Fibroblast of gingiva (primary cell): ENCODE results near the gene DTNBP1.
"Not testable (repeated sequence)": the region's sequence is repeated elsewhere in the genome, so short reads cannot be mapped to it uniquely, and the experiment has no call there.

Experiments used
- DNase-seq: peaks from one replicate; pipeline ENCODE4 v3.0.0-alpha.2; 2011; ENCODE audit warnings: low read depth

Gene DTNBP1

DNA sequence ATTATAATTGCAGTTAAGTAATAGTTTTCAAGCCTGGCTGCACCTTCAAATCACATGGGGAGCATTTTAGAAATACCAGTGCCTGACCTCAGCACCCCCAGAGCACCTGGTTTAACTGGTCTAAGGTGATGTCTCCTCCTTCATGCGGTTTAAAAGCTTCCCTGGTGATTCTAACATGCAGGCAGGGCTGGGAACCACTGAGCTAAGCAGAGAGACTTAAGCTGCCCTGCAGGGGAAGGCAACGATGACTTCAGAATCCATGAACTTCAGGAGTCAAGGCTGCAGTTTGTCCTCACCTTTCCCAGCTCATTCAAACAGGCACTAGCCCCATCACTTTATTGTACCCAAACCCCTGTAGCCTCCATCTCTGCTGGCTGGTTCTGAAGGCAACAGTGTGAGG, 6.1 kb upstream of the DTNBP1 start:
- no peak for DNase-seq

DNA sequence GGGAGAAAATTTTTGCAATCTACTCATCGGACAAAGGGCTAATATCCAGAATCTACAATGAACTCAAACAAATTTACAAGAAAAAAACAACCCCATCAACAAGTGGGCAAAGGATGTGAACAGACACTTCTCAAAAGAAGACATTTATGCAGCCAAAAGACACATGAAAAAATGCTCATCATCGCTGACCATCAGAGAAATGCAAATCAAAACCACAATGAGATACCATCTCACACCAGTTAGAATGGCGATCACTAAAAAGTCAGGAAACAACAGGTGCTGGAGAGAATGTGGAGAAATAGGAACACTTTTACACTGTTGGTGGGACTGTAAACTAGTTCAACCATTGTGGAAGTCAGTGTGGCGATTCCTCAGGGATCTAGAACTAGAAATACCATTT, 4.1 kb upstream of the DTNBP1 start:
- DNase-seq: not testable (repeated sequence)

DNA sequence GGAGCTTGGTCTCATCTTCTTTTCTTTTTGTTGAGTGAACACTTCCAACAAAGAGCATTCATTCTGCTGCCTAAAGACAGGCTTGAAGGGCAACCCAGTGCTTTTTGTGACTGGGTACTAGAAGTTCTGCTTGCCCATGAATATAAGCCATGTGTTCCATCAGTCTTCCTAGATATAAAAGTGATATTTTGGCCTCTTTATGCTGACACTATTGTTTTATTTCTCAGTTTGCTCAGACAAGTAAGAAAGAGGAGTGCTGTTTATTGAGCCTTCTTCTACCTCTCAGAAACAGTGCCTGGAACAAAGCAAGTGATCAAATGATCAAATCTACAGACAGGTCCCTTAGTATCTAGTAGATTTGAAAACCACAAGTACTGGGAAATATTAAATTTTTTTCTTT, 2.4 kb upstream of the DTNBP1 start:
- DNase-seq: no peak

DNA sequence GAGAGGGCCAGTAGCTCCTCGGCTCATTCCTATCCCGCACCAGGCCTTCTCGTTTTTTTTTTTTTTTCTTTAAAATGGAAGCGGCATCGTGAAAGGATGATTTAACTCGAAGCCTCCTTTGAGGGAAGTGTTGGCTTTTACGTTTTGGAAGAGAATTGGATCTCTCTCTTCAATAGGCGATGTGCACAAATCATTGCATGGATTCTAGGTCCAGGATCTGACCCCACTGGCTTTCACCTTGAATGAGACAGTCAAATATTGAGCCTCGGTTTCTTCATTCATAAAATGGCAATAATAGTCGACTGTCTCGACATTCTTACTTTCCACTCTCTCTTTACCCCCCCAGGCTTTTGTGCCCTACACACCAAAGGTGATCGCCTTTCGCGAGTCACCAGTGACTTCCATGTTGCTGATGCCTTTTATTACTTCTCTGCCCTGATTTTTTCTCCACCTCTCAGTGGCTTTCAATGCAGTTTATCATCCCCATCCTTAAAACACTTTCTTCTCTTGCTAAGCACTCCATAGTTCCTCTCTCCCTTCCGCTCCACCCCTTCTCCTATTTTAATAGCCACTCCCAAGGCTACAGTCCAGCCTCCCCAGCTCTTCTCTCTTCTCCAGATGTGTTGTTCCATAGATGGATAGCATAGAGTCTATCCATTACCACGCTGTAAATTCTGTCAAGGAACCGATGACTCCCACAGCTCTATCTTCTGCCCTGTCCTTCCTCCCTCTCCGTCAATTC, 473 bp upstream of the DTNBP1 start:
- no peak for DNase-seq

DNA sequence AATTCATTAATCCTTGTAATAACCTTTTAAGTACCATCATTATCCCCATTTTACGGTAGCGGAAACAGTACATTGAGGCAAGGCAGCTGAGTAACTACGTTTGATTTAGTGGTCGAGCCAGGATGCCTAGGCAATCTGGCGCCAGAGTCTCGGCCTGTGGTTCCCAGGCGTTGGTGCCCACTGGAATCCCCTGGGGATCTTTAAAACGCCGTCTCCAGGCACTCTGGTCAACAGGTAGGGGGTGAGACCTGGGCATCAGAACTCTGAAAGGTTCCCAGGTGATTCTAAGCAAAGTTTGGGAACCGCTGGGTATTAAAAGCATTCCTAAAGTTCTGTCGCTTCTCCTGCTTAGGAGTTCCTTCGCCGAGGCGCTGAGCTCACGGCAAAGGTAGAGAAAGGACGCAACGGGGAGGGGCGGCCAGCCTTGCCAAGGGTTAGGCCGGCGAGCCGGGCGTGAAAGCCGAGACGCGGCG, 939 bp downstream of the DTNBP1 start:
- no peak for DNase-seq

DNA sequence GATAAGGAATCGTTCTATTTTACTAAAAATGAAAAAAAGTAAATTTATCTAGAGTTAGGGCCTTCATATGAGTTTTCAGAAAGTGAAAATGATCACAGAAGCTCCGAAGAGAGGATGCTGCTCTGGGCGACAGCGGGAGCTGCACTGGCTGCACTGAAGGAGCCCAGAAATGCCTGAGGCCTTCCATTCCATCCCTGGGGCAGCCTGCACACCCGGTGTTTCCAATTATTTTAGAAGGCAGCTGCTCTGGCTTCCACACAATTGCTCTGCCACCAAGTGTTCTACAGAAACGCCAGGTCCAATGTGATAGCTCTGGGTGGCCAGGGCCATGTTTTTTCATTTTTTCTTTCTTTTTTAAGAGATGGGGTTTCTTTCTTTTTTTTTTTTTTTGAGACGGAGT, 3.6 kb downstream of the DTNBP1 start:
- peak; percentile 9 for DNase-seq

DNA sequence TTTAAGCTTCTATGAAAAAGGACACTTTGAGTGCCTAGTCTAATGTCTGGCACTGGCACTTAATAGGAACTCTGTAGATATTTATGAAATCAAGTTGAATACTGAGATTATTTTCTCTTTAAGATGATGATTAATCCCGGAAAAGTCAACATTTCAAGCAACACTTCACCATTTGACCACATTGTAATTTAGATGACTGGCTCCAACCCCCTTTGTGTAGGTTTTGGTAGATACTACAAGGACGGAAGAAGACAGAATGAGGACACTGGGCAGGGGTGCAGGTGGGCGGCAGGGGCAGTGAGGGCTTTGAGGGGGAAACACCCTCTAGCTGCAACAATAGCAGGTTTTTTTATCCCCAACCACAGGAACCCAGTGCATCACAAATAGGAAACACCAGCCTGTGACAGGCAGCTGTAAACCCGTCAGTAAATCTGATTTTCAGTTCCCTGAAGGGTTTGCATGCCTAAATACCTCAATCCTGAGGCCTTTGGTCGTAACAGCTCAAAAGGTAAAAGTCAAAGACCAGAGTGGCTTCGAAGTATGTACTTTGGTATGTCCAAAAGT, 4.6 kb downstream of the DTNBP1 start:
- DNase-seq: no peak

DNA sequence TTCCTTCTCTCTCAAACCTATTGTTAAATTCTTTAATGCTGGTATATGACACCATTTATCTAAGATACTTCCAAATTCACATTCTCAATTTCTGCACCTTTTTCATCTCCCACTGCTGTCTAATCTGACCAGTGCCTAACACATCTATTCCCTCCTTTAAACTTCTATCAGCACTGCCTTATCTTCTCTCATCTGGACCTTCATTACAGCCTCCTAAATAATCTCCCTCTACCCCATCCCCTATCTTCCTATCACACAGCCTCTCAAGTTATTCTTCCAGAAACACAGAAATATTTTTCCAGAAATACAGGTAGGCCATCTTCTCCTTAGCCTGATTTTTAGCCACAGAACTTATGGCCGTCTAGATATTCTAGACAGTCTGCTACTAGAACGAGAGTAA, 5.5 kb downstream of the DTNBP1 start:
- no peak for DNase-seq

DNA sequence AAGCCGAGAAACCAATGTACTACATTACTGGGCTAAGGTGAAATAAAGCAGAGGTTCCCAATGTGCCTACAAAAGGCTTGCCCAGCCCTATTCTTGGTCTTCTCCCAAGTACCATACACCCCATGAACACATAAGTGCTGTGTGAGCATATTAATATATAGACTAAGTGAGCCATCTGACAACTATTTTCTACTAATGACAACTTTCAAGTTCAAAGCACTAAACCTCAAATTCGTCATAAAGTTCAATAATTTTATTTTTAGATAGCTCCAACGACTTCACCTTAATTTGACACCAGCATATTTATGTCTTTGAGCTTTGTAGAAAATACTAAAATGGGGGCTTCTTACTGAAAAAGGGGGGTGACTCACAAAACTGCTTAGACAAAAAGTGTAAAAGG, 6.7 kb downstream of the DTNBP1 start:
- DNase-seq: no peak

DNA sequence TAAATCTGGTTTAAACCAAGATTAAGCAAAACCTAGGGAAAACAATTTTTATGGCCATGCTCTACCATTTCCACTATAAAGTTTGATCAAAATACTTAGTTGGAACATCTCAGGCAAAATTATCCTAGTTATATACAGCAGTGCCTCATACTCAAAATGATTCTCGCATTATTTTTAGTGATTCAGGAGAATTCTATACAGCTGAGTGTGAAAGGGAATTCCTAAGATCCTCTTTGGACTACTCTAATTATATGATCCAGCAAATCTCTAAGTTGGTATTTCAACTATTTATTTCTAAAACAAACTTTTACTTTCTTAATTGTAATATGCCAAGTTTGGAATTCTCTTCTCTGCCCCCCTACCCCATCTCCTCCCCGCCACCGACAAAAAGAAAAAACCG, 8.6 kb downstream of the DTNBP1 start:
- DNase-seq: no peak

DNA sequence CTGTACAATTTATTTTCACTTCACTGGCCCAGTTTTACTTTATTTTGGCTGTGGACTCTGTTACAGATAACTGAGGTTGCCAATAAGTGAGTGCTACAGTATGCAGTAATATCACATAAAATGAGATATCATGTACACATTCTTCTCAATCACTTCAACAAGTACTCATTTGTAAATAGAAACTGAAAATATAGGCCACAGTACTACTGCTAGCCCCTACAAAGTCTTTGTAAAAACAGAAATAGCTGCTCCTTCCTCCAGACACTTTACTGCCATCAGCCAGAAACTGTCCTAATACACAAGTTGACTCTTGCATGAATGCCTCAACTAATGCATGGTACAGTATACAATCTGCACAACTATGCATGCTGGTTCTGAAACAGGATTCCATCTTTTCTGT, 9.2 kb downstream of the DTNBP1 start:
- no peak for DNase-seq

DNA sequence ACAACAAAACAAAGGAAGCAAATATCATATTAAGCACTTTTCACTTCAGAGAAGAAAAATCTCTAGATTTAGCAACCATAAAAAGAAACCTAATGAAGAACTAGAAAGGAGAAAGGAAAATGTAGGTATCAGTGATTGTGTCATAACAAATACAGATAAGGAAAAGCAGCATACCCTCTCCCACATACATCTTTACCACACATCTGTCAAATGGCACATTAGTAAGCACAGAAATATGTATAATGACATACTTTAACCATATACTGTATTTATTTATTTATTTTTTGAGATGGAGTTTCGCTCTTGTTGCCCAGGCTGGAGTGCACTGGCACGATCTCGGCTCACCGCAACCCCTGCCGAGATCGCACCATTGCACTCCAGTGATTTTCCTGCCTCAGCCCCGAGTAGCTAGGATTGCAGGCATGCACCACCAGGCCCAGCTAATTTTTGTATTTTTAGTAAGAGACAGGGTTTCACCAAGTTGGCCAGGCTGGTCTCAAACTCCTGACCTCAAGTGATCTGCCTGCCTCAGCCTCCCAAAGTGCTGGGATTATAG, 12.7 kb downstream of the DTNBP1 start:
- not testable (repeated sequence) for DNase-seq

DNA sequence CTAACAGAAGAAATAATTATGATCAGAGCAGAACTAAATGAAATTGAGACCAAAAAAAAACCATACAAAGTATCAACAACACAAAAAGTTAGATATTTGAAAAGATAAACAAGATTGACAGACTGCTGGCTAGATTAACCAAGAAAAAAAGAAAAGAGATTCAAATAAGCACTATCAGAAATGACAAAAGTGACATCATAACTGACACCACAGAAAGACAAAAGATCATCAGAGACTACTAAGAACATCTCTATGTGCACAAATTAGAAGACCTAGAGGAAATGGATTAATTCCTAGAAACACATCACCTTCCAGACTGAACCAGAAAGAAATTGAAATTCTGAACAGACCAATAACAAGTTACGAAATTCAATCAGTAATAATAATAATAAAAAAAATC, 17.9 kb downstream of the DTNBP1 start:
- no peak for DNase-seq

DNA sequence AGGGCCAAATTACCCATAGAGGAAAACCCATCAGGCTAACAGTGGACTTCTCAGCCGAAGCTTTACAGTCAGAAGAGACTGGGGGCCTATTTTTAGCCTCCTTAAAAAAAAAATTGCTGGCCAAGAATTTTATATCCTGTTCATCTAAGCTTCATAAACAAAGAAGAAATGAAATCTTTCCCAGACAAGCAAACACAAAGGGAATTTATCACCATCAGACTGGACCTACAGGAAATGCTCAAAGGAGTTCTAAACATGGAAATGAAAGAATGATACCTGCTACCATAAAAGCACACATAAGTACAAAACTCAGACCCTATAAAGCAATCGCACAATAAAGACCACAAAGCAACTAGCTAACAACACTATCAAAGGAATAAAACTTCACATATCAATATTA, 19.3 kb downstream of the DTNBP1 start:
- no peak for DNase-seq

DNA sequence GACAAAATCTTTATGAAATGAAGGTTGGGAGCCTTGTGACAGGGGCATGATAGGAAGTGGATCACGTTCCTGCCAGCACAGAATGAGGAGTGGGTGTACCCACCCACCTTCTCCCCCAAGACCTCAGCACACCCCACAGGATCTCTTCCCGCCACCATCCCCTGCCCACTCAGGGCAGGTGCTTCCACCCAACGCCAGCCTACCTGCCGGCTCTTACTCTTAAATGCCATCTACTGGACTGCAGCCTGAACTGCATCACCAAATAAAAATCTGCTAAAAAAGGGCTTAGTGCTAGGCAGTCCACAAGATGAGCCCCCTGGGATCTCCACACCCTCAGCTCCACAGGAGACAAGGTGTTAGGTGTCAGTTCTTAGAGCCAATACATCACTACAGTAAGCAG, 20.6 kb downstream of the DTNBP1 start:
- DNase-seq: no peak

DNA sequence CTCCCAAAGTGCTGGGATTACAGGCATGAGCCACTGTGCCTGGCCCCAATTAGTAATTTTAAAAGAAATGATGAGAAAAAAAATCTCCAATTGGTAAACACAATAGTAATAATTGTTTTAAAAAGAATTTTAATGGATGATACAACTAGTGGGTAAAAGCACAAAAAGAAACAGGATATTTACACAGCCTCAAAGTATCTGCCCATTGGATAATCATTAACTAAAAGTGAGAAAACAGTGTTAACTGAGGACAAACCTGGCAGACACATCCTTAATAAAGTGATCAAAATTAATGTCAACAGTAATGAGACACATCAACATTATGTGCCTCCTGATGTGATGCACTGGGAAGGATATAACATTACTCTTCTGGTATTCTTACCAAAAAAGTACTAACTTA, 24.5 kb downstream of the DTNBP1 start:
- no peak for DNase-seq

DNA sequence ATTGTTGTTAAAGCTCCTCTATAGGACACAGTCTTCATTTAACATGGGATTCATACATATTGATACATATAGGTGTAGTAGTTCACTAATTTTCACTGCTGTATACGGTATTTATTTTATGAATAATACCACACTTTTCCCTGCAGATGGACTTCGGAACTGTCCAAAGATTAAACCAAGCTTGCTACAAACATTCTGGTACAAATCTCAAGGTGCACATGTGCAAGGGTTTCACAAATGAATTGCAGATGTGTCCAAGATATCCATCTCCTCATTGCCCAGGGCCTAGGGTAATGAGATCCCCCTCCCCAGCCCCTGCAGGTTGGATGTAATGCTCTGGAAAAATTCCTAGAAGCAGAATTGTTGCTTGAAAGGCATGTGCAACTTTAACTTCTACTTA, 31.4 kb downstream of the DTNBP1 start:
- no peak for DNase-seq

DNA sequence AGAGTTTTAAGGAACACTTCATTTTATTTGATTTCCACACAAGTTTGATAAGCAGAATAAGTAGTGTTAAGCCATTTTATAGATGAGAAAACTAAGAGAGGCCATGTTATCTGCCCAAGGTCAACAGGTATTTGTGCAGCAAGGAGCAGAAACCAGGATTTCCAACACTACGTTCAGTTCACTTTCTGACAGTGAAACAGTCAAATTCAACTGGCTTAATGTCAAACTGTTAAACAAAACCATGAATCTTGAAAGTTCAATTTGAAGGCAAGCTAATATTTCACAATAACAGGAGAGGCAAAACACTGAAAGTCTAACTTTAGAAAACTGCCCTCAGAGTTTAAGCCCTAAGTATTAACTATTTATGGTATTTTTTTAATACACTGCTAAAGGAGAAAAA, 32.6 kb downstream of the DTNBP1 start:
- DNase-seq: peak; percentile 37

DNA sequence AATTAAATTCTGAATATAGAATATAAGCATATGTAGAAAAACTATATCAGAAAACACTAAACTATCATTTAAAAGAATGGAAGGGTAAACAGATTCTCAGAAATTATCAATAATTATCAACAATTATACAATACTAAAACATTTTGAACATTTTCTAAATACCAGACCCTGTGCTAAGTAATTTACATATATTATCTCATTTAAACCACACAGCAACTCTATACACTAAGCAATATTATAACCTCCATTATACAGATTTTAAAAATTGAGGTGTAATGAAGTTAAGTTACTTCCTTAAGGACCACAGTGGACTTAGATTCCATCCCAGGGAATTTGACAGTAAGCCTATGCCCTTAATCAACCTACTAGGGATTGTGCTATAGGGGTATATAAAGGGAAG, 33.3 kb downstream of the DTNBP1 start:
- DNase-seq: no peak

DNA sequence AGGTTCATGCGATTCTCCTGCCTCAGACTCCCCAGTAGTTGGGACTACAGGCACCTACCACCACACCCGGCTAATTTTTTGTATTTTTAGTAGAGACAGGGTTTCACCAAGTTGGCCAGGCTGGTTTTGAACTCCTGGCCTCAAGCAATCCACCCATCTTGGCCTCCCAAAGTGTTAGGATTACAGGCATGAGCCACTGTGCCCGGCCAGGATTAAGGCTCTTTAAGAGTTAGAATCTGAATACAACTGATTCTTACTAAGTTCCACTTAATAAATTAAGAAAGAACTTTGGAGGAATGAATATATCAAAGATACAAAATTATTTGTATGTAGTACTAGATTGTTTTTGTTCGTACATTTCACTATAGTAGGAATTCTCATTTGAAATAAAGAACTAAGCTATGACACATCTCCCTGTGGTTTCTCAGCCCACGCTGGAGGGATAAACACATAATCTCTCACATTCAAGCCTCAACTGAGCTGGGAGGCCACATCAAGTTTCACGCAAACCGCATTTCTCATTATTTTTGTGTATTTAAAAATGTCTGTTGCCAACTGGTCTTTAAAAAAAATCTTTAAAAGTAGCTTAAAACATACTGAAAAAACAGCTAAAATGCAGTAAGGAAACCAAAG, 34.2 kb downstream of the DTNBP1 start:
- peak; percentile 70 for DNase-seq

DNA sequence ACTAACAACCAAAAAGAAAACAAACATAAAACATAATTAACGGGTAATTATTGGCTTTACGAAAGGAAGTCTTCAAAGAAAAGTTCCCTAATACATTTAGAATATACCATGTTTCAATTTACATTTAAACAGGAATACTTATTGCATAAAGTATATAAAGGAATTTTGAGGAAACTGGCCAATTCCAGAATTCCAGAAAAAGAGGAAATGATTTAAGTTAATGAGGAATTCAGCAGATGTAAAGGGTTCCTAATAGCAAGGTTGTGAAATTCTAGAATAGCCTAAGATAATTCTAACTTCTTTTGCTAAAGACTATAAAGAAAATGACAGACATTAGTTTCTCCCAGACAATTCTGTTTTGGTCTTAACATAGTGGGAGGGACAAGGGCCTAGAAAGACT, 35.0 kb downstream of the DTNBP1 start:
- DNase-seq: no peak

DNA sequence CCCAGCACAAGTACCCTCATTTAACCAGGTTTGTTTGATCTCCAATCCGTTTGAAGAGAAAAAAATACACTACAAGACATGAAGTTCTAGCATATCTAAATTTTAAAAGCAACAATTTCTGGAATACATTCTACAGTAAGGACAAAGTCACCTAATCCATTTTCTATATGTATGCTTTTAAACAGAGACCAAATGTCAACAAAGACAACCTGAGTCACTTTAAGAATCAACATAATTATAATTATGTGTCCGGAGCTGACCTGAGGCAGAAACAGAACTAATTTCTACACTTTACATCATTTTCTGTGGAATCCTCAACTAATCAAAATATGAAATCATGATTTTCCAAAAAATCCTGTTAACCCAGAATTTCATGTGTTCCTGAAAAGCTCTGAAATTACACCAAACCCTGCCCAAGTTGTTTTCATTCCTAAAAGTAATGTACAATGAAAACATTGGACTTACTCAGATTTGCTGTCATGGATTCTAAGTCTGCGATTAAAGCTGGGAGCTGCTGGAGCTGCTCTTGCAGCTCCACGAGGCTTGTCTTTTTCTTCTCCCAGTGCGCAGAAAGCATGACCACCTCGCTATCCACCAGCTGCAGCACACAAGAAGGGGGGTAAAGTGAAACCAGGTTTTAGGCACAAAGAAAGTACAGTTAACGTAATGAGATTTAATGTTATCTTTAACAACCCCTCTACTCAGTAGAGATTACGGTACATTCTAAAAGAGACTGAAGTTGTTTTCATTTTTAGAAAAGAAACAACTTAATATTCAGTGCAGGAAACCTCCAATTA, 35.8 kb downstream of the DTNBP1 start:
- no peak for DNase-seq

DNA sequence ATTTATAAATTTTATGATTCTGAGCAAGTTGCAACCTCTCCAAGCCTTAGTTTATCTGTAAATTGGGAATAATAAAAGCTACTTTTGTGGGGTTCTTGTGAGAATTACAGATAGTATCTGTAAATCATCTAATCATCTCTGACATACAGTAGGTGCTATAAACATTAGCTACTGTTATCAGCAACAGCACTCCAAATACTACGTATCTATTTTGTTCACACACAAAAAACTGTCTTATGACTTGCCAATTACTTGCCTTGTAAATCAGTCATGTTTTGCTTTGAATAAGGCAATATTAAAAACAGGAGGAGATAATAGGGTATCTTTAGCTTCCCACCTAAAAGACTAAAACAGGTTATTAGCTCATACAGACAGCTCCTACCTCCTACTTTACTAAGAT, 36.7 kb downstream of the DTNBP1 start:
- no peak for DNase-seq
